ENCODE measurements around the gene DCAF10.
"Not testable (repeated sequence)": the region's sequence is repeated elsewhere in the genome, so short reads cannot be mapped to it uniquely, and the experiment has no call there.

DCAF10 gene, protein sequence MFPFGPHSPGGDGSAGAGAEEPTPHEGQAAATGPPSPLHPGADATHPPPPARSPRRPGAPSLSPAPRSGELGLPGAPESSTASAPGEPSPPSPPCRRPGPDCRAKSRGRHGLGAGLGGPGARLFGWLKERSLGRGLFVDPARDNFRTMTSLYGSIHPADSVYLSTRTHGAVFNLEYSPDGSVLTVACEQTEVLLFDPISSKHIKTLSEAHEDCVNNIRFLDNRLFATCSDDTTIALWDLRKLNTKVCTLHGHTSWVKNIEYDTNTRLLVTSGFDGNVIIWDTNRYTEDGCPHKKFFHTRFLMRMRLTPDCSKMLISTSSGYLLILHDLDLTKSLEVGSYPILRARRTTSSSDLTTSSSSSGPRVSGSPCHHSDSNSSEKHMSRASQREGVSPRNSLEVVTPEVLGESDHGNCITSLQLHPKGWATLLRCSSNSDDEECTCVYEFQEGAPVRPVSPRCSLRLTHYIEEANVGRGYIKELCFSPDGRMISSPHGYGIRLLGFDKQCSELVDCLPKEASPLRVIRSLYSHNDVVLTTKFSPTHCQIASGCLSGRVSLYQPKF

GRCh38 chr9:37800631-37801286 lies at the start of gene DCAF10:
DCAF10 (plus strand) TSS chr9:37800797; CDS start chr9:37800867, 70 bp downstream.
- Histone ChIP-seq H3K27ac (peak within 1 kb of the TSS; percentile 56 to 96 (median 90)), H3K4me3 (peak within 1 kb of the TSS; percentile 74 to 100 (median 93))

GRCh38 chr9:37751186-37751585 lies 49.4 kb upstream of the DCAF10 start:
- H3K27ac ChIP-seq: no peak overlapping the region
- H3K4me3 ChIP-seq: no peak overlapping the region

DNA sequence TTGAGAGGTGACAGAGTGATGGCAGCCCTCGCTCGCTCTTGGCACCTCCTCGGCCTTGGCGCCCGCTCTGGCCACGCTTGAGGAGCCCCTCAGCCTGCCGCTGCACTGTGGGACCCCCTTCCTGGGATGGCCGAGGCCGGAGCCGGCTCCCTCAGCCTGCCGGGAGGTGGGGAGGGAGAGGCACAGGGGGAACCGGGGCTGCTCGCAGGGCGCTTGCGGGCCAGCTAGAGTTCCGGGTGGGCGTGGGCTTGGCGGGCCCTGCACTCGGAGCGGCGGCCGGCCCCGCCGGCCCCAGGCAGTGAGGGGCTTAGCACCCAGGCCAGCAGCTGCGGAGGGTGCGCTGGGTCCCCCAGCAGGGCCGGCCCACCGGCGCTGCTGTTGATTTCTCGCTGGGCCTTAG lies 48.9 kb upstream of the DCAF10 start:
- H3K4me3 ChIP-seq, H3K27ac ChIP-seq: not testable (repeated sequence)

- H3K4me3 ChIP-seq, H3K27ac ChIP-seq: not testable (repeated sequence)
These were observed 48.5 kb upstream of the DCAF10 start for GRCh38 chr9:37752112-37752511.

DNA sequence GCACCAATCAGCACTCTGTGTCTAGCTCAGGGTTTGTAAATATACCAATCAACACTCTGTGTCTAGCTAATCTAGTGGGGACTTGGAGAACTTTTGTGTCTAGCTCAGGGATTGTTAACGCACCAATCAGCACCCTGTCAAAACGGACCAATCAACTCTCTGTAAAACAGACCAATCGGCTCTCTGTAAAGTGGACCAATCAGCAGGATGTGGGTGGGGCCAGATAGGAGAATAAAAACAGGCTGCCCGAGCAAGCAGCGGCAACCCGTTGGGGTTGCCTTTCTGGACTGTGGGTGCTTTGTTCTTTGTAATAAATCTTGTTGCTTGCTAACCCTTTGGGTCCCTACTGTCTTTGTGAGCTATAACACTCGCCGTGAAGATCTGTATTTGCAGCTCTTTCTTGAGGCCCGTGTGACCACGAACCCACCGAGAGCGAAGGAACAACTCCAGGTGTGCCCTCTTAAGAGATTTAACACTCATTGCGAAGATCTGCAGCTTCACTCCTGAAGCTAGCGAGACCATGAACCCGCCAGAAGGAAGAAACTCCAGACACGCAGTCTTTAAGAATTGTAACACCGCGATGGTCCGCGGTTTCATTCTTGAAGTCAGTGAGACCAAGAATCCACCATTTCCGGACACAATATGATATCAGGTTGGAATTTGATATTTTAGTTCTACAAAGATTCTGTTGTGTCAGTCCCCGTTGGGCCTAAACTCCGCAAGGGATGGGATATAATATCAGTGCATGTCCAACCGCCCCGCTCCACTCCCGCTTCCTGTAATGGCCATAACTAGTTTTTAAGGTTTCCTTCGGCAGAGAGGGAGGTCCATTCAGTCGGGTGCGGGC lies 47.7 kb upstream of the DCAF10 start:
- peak overlapping the region; percentile 58 to 82 (median 76) for H3K4me3 ChIP-seq
- peak overlapping the region in 12 of 21 experiments; percentile 84 to 93 (median 89) for H3K27ac ChIP-seq

DNA sequence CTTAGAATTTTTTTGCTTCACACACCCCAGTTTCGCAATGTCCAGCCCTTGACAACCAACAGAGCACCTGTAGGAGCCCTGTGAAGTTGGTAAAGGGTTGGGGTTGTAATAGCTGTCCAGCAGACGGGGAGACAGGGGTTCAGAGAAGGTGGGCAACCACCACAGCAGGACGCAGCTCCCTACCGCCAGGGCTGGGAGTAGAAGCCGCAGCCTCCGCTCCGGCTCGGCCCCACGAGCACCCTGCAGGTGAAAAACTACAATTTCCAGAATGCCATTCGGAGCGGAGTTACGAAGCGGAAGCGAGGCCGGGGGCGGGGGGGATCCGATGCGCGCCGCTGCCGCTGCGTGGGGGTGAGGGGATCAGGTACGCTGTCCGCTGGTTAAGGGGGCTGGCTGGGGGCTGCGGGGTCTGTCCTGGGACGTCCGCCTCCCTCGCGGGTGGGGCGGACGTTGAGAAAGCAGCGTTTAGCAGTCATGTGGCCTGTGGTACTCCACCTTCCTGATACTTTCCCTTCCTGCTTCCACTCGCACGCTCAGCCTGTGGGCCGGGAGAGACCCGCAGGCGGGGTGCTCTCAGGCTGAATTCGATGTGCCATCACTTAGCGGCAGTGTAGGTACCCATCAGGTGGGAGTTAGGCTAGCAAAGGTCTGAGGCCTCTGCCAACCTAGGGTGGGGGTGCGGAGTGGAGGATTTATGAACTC lies 47.0 kb upstream of the DCAF10 start, which contains the start of gene TRMT10B:
TRMT10B (plus strand) TSS at position 317 of the 702 bp plus-strand sequence. CDS start 8,127 bp downstream, outside the sequence.
- H3K27ac ChIP-seq: peak within 1 kb of the TSS; percentile 48 to 93 (median 89)

DNA sequence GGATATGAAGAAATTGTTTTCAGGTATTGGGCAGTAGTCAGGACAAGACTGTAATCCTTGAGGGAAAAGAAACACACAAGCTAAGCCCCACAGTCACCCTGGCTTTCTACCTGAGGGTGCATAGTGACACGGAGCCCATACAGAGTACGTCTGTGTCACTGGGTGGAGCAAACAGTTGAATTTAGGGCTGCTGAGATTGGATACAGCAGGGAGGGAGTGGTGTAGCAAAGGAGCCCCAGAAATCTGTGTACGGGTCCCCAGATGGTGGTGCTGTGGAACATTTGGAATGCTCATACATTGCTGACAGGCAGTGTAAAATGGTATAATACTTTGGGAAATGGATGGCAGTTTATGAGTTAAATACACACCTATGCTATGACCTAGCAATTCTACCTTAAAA lies 41.9 kb upstream of the DCAF10 start:
- H3K4me3 ChIP-seq: no peak overlapping the region
- H3K27ac ChIP-seq: no peak overlapping the region

More for the DNA sequence above, 47.0 kb upstream of the DCAF10 start, which contains the start of gene TRMT10B:
- H3K4me3 ChIP-seq: peak within 1 kb of the TSS; percentile 58 to 82 (median 76)

DNA sequence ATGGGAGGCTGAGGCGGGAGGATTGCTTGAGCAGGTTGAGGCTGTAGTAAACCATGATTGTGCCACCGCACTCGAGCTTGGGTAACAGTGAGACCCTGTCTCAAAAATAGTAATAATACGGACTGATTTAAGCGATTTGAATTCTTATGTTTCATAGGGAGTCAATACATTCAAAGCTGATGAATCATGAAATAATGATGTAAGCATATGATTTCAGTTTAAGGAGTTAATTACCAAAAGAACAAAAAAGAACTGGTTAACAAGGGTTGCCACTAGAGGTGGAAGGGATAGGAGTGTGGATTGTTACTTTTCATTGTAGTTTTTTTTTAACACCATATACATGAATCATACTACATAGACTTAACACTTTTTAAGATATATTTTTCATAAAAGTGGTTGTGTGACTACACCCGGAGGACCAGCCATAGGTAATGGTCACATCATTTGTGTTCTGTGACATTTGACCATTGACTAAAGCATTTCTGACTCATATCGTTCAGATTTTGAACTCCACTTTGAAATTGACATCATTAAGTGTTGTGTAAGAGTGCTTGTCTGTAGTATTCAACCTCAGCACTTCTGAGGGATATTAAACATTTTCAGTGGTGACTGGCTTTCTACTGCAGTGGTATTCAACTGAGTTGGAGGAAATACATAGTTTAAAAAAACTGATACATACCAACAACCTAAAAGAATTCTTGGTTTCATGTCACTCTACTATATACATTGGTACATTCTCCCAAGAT lies 40.0 kb upstream of the DCAF10 start:
- Histone ChIP-seq H3K27ac (no peak overlapping the region), H3K4me3 (no peak overlapping the region)

- Histone ChIP-seq H3K27ac (no peak overlapping the region), H3K4me3 (no peak overlapping the region)
These were observed 39.1 kb upstream of the DCAF10 start for GRCh38 chr9:37761511-37761910.

DNA sequence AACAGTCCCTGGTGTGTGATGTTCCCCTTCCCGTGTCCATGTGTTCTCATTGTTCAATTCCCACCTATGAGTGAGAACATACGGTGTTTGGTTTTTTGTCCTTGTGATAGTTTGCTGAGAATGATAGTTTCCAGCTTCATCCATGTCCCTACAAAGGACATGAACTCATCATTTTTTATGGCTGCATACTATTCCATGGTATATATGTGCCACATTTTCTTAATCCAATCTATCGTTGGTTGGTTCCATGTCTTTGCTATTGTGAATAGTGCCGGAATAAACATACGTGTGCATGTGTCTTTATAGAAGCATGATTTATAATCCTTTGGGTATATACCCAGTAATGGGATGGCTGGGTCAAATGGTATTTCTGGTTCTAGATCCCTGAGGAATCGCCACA lies 35.3 kb upstream of the DCAF10 start:
- not testable (repeated sequence) for H3K27ac ChIP-seq, H3K4me3 ChIP-seq

- no peak overlapping the region for H3K4me3 ChIP-seq
- H3K27ac ChIP-seq: no peak overlapping the region
These were observed 31.3 kb upstream of the DCAF10 start for GRCh38 chr9:37769306-37769705.

DNA sequence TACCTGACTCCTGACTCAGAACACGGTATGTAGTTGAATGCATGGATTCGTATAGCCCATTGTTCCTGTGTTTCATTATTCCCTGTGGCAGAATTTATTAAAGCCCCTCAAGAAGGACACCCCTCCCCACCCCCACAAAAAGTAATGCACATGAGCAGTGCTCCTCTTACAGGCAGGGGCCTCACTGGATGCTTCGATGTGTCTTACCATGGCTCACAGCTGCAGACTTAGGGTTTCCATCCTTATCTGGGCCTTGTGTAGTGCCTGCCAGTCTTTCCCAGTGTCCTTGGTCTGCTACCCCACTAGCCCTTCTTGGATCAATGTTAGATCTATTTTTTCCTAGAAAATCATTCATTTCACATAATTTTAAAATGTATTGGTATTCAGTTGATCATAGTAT lies 30.6 kb upstream of the DCAF10 start:
- H3K27ac ChIP-seq: no peak overlapping the region
- no peak overlapping the region for H3K4me3 ChIP-seq

- H3K27ac ChIP-seq: no peak overlapping the region
- no peak overlapping the region for H3K4me3 ChIP-seq
These were observed 25.2 kb upstream of the DCAF10 start for GRCh38 chr9:37775216-37775919.

DNA sequence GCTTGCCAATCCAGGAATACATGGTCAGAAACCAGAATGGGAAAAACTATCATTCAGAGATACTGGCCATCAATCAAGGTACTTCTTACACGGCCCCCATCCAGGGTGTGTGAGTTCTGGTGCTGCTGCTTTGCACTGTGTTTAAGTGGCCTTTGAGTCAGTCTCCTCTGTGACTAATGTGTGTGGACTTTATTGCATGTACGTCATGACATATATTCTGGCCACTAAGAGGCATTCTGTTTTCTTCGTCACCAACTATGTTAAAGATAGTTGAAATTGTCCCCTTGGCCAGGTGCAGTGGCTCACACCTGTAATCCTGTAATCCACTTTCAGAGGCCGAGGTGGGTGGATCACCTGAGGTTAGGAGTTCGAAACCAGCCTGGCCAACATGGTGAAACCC lies 24.3 kb upstream of the DCAF10 start:
- Histone ChIP-seq H3K4me3 (no peak overlapping the region), H3K27ac (no peak overlapping the region)

DNA sequence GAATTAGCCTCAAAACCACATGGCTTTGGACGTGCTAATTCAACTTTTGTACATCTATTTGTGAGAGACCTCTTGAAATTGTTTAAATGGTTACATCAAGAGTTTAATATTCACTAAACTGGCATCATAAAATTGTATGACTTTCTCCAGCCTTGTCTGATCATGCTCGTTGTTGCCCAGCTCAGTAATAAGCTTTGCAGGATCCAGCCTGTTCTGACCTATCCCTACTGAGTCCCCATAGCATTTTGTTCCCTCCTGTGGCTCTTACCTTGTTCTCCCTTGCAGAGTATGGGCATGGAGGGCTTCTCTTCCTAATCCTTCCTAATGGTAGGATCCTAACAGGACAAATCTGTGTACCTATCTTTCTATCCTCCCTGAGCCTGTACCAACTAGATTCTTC lies 22.1 kb upstream of the DCAF10 start:
- Histone ChIP-seq H3K27ac (no peak overlapping the region), H3K4me3 (no peak overlapping the region)

- peak overlapping the region; percentile 80 to 94 (median 92) for H3K4me3 ChIP-seq
- peak overlapping the region in 20 of 21 experiments; percentile 37 to 92 (median 86) for H3K27ac ChIP-seq
These were observed 16.3 kb upstream of the DCAF10 start for GRCh38 chr9:37784291-37784615.

DNA sequence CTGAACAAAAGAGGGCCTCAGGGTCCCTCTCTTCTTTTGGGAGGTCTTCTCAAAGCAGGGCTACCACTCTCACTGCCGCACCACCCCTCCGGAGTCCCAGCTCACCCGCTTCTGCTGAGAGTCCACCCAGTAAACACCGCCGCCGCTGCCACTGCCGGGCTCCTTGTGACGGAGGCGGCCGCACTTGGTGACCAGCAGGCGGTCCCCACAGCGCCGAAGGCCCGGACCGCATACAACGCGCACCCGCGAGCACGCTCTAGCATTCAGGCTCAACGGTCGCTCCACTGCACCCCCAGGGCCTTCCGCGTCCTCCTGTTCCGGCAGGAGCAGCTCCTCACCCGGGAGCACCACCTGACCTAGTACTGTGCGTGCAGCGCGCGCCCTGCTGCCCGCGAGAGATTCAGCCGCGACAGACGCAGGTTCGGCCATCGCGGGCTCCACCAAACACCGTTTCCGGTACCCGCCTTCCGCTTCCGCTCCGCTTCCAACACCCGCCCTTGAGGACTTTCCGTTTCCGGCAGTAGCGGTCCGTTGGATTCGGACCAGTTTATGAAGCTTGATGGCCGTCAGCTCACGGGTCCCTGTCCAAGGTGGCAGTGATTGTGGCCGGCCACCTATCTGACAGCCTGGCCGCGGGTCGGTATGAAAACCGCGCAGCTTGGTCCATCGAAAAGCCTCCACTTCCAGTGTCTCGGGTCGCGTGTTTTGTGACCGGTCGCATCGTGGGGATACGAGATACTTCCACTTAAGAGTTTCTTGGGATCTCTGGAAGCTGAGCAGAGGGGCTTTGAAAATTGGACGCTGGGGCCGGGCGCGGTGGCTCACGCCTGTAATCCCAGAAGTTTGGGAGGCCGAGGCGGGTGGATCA lies 15.7 kb upstream of the DCAF10 start, which contains the start of gene EXOSC3:
EXOSC3 (minus strand) TSS at position 449 of the 868 bp plus-strand sequence; CDS start at position 429, 20 bp downstream.
- Histone ChIP-seq H3K27ac (peak within 1 kb of the TSS in 20 of 21 experiments; percentile 37 to 92 (median 86)), H3K4me3 (peak within 1 kb of the TSS; percentile 80 to 94 (median 92))

Measured in skin epidermis (tissue), 12 donors.